GM21825 (cell line): ENCODE measurements around the gene TRIM66.

Experiments used
- ATAC-seq: cut with Tn5 transposase; IDR thresholded peaks from one replicate; pipeline ENCODE4 v1.9.1; 2021; ENCODE audit warnings: mild to moderate bottlenecking, moderate library complexity; ENCODE audit not compliant: unreplicated experiment

TRIM66 gene

DNA sequence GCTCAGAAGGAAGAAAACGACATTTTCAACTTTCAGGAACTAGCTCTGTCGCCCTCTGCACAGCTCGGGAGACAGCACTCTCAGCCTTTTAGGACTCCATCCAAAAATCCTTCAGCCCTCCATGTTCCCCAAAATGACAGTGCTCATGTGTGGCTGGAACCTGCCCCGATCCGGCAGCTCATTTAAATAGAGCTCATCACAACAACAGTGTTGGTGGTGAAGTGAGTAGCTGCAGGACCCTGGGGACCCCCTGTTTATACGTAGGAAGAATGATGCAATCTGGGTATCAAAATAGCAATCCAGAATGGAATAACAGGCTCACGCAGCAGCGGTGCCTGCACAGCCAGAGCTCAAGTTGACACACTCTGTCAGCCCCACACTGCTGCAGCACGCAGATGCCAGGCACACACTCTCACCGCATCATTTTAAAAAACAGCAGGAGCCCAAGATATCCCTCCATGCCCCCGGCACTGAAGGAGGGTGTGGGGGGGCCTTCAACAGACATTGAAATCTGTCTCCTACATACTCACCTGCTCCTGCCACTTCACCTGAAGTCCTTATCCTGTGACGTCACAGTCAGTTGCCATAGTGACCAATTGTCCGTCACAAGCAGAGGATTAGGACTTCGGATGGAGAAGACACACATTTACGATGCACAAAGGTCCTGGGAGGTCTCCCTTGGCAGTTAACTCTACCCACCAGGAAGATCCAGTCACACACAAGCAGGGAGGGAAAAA, 24.0 kb downstream of the TRIM66 start:
- no peak for ATAC-seq

DNA sequence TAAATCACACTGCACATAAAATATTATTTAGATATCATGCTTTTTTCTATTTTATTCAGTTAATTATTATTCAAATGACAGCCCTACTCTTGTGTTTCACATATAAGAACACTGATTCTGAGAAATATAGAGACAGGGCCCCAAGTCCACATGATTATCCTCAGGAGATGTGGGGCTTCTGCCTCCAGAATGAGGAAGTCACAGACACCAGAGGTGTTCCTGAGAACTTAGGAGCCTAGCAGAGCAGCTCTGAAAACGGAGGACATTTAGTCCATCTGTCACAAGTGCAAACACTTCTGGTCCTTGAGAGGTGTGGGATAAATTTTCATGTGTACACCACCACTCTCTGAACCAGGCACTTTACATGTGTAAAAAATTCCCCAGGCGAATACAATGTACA, 26.2 kb downstream of the TRIM66 start:
- ATAC-seq, result no peak

DNA sequence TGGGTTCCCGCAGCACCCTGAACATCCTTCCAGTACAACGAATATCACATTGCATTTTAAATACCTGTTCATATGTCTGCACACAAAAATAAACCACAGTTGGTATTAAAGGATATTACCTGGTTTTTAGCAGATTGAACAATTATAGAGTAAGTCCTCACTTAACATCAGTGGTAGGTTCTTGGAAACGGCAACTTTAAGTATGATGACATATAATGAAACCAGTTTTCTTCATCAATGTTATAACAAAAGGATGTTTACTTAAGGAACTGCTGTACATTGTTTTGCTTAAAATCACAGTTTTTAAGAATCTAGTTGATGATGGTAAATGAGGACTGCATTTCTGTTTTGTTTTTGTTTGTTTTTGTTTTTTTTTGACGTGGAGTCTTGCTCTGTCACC, 28.0 kb downstream of the TRIM66 start:
- ATAC-seq, result no peak

DNA sequence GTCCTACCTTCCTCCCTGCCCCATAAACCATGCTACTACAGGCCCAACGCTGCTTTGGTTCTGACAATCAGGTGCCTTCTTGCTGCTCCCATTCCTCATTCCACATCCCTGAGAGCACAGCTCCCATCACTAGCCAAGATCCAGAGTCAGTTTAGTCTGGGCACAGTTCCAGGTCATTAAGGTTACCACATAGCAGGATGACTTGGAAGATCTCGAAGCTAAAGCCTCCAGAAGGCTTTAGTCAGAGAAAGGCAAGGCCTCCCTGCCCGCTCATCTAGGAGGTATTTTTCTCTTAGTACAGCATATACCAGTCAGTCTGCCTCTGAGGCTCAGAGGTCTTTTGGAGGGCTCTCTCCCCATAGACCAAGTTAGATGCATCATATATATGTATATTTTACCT, 30.3 kb downstream of the TRIM66 start:
- no peak for ATAC-seq

DNA sequence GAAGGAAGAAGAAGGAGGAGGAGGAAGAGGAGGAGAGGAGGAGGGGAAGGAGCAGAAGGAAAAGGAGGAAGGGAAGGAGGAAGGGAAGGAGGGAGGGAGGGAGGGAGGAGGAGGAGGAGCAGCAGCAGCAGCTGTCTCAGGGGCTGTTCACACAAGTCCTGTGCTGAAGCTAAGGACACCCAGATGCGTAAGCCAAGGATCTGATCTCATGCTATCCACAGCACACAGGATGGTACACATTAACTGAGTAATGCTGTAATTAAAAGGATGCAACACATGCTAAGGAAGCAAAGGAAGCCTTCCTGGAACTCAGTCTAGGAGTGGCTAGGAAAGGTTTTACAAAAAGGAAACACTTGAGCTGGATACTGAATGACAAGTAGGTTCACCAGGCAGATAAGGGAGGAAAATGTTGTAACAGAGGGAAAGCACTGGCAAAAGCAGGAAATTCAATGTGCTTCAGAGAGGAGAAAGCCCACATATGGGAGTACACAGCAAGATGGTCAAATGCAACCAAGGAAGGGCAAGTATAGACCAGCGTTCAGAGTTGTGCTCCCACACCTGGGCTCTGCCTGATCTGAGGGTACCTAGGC, 32.0 kb downstream of the TRIM66 start:
- ATAC-seq, result no peak

DNA sequence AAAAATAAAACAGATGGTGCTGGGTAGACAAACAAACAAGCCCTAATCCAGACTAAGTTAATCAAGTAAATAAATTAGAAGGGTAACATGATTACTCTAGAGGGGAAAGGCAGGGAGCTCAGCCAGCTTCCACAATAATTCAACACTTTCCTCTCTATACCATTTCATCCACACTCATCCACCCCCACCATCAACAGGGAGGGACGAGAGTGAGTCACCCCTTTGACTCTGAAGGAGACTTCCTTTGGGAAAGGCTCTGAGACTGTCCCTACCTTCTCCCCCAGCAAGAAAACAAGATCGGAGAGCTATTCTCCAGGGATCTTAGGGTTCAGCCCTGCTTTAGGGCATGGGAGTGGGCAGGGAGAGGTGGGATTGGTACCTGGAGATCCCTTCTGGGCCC, 33.1 kb downstream of the TRIM66 start:
- no peak for ATAC-seq

DNA sequence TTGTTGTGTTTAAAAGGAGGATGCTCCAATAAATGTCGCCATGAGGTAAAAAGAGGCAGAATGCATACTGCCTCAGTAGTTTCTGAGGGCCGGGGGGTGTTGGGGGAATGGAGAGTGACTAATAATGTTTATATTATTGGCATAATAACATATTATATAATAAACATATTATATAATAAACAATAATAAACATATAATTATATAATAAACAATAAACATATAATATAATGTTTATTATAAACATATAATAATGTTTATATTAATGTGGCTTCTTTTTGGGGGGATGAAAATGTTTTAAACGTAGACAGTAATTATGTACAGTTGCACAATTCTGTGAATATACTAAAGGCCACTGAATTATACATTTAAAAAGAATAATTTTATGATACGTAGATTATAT, 35.6 kb downstream of the TRIM66 start:
- ATAC-seq, result no peak

DNA sequence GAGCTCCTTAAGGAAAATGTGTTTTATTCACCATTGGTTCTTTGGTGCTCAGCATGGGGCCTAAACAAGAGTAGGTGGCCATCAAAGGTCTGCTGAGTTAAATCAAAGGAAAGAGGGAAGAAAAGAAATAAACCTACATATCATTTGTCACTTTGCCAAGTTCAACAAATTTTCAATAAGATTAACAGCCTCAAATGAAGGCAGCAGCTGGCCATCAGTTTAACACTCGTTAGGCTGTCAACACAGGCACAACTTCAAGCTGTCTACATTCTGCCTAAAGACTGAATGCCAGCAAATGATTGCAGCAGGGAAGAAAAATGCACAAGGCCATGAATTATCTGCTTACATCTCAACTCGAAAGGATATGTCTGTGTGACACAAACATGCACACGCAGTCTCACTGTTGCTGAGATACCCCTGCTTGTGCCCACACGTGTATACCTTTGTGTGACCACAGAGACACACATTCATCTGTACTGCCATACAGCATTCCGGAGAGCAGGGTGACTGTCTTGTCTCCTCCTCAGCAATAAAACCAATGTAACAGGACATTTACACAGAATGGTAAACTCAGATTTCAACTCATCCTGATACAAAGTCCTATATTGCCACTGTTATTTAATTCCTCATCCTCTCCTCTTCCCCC, 40.1 kb downstream of the TRIM66 start:
- ATAC-seq, result no peak

DNA sequence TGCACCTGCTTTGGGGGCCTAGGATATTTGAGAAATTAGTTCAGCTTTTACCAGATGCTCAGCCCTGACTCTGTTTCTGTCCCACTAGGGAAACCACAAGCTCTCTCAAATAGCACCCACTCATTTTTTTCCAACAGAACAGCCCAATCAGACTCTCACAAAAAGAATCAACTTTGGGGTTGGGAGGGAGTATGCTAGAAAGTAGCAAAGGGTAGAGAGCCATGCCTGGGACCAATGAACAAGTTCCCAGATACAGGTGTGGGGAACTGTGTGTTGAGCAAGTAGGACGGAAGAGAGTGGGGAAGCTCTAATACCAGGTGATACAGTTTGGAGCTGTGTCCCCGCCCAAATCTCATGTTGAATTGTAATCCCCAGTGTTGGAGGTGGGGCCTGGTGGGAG, 41.1 kb downstream of the TRIM66 start:
- no peak for ATAC-seq

DNA sequence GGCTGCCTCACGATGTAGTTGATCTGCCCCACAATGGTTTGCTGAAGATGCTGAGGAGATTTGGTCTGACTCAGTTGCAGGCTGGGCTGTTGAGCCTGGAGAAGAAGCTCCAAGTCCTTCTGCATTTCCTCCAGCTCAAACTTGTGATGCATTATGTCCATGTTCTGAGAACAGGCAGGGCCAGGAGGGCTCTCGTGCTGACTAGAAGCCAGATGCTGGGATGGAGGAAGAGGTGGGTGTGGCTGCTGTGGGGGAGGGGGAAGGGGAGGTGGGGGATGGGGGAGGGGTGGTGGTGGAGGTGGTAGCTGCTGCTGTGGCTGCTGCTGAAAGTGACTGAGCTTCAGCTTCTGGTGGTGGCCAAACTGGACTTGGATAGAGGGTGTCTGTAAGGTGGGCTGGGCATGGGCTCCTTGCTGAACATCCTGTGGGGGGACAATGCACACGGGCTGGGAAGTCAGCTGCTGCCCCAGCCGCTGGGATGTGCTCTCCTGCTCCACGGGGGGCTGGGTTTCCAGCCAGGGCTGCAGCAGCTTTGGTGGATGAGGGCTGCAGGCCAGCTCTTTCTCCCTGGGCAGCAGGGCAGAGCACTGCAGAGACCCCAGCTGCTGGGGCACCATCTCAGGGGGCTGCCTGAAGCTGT, 42.1 kb downstream of the TRIM66 start:
- no peak for ATAC-seq

DNA sequence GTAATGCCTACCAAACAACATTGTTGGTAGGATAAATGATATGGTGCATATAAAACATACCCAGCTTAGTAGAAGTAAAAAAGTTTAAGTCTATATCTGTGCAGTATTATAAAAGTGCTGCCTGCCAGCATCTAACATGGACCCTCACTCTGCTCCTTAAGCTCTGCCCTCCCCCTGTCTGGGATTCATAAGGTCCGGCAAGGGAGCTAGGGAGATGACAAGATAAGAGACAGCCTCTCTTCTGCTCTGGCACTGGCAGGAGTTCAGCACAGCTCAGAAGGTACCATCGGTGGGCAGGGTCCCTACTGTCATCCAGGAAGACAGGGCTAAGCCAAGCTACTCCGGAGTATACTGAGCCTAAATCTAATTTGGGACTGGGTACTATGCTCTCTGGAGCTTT, 42.8 kb downstream of the TRIM66 start:
- no peak for ATAC-seq

DNA sequence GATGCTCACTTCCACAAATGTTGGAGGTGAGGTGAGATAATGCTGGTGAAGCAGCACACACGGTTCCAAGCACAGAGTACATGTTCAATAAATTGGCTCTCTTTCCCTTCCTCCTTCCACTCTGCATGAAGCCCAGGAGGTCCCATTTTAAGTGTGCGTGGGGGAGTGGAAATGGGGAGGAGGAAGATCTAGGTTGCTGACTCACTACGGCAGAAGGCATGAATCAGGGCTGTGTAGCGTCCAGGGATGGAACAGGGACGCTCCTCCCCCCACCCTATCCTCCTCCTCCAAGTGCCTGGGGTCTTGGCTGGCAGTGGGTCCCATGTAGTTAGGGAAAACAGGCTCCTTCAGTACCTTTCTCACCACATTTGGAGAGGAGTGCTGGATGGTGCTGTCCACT, 44.2 kb downstream of the TRIM66 start:
- no peak for ATAC-seq

DNA sequence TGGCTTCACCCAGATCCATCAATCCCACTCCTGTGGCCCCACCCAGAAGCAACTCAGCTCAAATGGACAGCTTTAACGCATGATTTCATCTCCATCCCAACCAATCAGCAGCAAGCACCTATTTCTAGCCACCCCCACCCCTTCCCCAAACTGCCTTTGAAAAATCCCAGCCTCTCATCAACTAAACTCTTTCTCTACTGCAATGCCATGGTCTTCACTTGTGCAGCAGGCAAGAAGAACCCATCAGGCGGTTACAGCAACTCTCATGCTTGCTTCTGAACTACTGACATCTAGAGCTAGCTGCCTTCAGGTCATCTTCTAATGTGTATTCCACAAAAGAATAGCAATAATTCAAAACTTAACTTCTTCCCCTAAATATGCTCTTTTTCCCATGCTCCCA, 46.3 kb downstream of the TRIM66 start:
- ATAC-seq, result no peak

DNA sequence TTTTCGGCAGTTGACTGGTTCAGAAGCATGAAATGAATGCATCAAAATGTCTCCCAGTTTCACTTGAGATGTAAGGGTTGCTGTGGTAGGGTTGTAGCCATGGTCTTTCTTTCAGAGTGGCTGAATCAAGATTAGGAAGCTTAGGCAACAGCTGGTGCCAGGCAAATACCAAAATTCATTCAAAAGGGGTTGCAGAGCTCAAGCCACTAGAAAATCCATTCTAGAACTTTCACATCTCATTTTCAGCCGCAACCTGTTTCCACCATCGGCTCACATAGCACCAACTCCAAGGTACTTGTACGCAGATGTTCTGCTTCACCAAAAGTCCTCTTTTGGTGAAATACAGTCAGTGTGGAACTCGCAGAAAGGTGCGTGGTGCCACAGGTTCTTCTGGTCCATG, 48.0 kb downstream of the TRIM66 start:
- ATAC-seq, result no peak

DNA sequence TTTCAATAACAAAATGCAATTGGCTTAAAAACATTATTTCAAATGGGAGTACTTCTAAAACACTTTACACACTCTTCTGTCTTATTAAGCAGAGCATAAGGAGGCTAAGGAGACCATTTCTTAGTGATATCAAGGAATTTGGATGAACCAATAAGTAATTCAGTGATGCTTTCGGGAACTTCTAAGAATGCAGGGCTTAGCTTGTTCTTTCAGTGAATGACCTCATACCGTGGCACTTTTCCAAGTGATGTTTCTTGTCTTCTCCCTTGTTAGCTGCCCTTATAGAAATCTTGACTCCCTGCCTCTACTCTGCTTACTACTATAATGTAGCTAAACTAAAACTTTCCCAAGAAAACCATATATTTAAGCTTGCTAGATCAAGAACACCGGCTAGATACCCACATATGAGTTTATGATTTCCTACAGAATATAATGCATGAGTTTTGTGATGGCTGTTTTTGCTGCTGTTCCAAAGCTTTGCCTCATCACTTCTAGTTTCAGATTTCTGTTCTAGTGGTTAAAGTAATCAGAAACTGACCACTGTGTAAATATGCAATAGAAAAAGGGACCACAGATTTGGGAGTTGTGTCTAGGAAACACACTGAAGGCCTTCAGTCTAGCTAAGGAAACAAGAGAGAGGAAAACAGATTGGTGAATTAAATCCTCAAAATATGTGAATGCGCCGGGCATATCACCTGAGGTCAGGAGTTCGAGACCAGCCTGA, 50.9 kb downstream of the TRIM66 start:
- no peak for ATAC-seq

DNA sequence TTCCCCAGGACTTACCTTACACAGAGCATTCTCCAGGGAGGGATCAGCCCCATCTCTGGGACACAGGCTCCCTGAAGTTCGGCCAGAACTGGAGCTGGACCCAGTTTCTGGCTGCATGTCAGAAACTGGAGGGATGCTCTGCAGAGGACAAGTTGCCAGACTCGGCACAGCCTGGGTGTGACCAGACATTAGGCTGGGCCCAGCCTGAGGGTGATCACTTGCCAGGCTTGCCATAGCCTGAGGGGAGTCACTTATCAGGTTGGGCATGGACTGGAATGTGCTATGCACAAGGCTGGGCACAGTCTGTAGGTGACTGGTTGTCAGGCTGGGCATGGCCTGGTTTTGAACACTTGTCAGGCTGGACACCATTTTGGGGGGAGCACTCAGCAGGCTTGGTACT, 57.8 kb downstream of the TRIM66 start:
- no peak for ATAC-seq

DNA sequence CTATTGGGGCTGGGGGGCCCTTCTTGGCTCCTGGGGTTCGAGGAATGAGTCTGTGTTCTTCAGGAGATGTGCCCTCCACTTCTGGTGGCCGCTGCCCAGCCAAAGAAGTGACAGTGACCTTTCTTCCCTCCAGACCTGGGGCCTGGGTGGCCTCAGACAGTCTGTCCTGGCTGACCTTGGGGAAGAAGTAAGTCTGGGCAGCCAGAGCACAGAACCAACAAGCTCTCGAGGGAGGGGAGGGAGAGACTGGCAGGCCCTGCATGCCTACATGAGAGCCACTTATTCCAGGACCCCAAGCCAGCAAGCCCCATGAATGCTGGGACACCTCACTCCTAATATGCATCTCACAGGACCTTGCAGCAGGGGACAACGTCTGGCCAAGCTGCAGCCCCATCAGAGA, 61.3 kb downstream of the TRIM66 start:
- no peak for ATAC-seq

DNA sequence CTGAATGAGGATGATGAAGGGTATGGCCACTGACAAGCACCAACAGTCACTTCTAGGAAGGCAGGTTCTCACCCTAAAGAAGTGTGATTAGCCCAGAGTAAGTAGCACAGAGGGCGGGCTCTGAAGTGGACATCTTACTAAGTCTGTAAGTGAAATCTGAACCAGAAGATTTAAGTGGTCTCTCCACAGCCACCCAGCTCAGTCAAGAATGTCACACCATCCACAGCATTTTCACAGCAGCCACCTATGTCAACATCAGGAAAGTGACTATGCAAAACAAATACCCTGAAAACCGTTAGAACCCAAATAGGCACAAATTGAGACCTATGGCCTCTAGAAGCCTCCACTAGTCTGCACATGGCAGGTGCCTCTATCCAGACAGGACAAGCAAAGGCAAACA, 65.4 kb downstream of the TRIM66 start:
- ATAC-seq, result no peak

DNA sequence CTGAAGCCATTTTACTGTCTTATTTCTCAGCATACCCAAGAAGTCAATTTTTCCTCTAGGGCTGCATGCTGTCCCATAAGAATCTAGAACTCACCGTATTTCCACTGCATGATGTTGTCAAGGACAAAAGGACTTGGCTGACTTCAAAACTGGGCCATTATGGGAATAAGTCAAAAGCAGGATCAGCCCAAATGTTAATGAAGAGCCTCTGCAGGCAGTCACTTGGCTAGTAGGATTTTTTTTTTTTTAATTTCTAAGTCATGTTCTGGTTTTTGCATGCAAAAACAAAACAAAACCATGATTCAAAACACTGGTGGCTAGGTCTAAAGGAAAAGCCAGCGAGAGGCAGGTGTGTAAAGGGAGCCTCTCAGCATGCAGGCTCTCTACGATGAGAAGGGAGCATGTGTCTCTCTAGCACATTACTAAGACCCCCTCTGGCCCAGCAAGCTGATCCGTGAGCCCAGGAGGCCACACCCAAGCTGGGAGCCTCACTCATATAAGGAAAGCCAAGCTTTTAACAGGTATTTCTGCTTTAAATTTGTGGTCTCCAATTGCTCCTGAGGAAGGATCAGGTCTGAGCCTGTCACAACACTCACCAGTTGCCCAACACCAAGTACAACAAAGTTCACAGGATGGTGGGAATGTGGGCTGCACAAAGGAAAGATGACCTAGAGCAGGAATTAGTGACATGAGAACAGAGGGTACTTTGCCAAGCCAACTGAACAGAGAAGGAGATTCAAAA, 67.0 kb downstream of the TRIM66 start:
- no peak for ATAC-seq

DNA sequence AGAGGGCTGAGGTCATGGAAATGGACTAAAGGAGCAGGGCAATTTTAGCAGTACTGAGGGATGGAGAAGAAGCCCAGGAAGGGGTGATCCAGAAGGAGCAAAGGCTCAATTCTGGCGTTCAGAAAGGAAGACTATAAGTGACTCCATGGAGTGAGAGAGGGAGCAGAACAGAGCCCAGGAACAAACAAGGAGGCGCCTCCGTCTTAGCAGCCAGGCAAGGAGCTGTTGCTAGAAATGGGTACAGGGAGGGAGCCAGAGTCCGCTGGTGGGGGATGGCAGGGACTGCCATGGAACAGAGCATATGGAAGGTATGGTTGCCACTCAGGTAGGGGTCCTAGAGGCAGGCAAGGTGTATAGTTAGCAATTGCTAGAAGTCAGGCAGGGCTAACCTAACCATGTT, 68.0 kb downstream of the TRIM66 start:
- ATAC-seq, result no peak

DNA sequence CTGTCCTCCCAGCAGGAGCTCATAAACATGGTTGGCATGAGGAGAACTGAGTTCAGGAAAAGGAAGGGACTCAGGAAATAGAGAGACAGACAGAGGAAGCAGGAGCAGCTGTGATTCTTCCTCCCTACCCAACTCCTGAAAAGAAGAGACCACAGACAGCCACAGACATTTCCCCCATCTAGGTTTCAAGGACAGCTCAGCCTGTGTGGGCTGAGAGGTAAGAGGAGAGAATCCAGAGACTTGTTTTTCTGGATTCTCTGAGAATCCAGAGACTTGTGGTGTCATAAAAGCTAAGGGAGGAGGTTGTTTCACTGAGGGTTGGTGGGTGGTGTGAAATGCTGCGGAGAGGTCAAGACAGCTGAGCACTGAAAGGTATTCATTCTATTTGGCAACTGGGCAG, 69.4 kb downstream of the TRIM66 start:
- ATAC-seq, result no peak
